ENCODE results near the gene FRG2.
"Not testable (repeated sequence)": the region's sequence is repeated elsewhere in the genome, so short reads cannot be mapped to it uniquely, and the experiment has no call there.

DNA sequence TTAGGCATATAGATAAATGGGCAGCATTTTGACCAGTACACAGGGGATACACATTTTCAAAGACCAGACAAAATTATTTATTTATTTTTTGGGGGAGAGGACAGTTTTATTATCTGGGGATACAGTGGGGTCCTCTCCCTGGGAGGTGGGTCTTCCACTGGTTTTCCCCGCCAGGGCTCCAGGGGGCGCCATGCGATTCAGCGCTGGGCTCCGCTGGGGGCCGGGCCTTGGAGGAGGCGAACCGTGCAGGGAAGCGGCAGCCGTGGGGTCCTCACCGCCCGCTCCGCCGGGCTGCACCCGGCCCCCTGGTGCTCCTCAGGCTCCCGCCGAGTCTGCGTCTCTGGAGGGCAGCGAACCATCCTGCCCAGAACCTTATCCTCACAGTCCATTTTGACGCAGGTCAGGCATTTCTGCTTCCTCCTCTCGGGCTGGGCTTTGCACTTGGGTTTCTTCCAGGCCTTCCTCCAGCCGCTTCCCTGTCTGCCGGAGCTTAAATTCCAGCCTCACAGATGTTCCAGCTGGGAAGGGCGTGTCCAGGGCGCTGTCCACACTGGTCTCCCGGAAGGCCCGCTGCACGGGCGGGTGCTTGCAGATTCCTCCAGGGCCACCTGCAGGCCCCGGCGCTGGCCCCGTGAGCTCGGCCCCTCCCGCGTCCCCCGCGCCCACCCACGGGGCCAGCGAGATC, 10.8 kb upstream of the FRG2 start:
- TF ChIP-seq ESRRG (CRISPR knock-in tag; IDR thresholded peaks at IDR 0.05); ZNF565 (CRISPR knock-in tag; conservative IDR thresholded peaks at IDR 0.05; ENCODE audit: low read depth); GLIS3 (CRISPR knock-in tag; IDR thresholded peaks at IDR 0.05); TOX (CRISPR knock-in tag; IDR thresholded peaks at IDR 0.05; ENCODE audit: borderline replicate concordance): not testable (repeated sequence)

Measured in SK-N-SH treated with all-trans-retinoic acid at 6 μM for 48 hours (cell line).